GM19468 (cell line): ENCODE data around the gene SPIRE2.
"Not testable (repeated sequence)": the region's sequence is repeated elsewhere in the genome, so short reads cannot be mapped to it uniquely, and the experiment has no call there.

Experiments
- ATAC-seq: cut with Tn5 transposase; IDR thresholded peaks from one replicate; pipeline ENCODE4 v1.9.1; 2021; ENCODE audit warnings: mild to moderate bottlenecking, moderate library complexity, moderate number of reproducible peaks; ENCODE audit not compliant: unreplicated experiment; ENCODE audit errors: extremely low read depth

The SPIRE2 gene

GRCh38 chr16:89859615-89860007 lies 31.3 kb downstream of the SPIRE2 start:
- ATAC-seq = no peak

GRCh38 chr16:89860747-89861304 lies 32.6 kb downstream of the SPIRE2 start:
- no peak for ATAC-seq

GRCh38 chr16:89861648-89862047 lies 33.4 kb downstream of the SPIRE2 start:
- no peak for ATAC-seq

DNA sequence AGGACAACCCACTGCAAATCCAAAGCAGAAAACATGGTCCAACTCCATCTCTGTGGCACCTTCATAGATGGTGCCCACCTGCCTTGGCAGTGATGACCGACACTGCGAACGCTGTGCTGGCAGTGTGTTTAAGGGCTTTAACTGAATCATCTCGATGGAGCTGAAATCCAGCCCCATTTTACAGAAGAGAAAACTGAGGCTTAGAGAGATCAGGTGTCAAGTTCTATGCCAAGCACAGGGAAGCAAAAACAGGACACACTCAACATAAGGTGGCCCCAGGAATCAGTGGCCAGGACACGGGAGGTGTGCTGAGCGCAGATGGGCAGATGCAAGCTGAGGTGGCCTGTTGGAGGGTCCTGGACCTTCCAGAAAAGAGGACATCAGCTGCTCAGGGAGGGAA lies 34.5 kb downstream of the SPIRE2 start:
- no peak for ATAC-seq

- peak; percentile 48 for ATAC-seq
These were observed 35.7 kb downstream of the SPIRE2 start for GRCh38 chr16:89863741-89864526.

DNA sequence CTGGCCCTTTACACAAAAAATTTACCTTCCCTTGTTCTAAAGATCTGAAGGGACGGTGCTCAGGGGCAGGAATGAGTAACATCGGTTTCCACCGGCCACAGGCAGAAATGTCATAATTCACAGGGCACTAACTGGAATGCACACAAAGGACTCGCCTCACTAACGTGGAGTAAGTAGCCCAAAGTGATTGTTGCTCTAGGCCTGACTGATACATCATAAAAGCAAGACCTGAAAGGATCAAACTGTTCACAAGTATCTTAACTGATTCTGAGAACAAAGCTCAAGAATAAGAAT lies 36.2 kb downstream of the SPIRE2 start:
- ATAC-seq = no peak

DNA sequence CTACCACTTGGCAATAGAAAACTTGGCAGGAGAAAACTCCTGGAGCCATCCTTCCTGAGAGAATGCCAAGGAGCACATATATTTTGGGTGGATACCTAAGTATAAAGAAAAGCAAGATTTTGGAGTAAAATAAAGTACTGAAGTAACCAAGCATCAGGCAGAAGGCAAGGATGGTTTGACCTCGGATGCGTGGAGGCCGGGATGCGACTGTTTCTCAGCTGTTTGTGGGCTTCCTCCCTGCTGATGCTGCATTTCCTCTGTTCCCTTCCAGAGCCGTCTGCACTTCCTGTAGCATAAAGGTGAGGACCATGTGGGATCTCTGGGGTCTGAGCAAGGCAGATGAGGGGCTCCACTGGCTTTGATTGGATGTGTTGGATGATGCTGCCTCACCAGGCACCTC lies 39.6 kb downstream of the SPIRE2 start:
- ATAC-seq = no peak

DNA sequence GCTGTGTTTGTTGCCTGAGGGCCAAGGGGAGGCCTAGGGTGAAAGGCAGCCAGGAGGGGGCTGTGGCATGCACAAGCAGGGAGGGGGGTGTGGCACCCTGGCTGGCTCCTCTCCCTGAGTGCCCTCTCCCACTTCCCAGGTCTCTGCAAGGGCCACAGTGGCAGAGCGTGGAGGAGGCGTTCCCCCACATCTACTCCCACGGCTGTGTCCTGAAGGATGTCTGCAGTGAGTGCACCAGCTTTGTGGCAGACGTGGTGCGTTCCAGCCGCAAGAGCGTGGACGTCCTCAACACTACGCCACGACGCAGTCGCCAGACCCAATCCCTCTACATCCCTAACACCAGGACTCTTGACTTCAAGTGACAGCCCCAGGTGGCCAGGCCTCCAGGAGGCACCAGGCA lies 41.6 kb downstream of the SPIRE2 start:
- ATAC-seq = no peak

GRCh38 chr16:89870440-89870839 lies 42.2 kb downstream of the SPIRE2 start:
- ATAC-seq = no peak

DNA sequence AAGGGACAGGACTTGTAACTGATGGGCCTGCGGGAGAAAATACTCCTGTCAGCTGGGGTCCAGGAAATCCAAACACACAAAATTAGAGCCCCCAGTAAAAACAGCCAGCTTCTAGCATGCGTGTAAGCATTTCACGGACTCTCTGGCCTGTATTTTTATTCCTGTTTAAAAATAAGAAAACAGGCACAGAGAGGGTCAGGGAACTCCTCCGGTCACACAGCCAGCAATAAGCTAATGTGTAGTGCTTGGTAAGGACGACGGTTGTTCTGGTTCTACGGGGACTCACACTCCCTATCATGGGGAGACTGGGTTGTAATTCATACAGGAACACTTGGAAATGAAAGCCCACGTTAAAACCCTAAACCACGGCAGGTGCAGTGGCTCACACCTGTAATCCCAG lies 43.6 kb downstream of the SPIRE2 start:
- no peak for ATAC-seq

- no peak for ATAC-seq
These were observed 45.1 kb downstream of the SPIRE2 start, which contains the start of gene TCF25 for GRCh38 chr16:89873109-89873971. Gene TCF25, plus strand, starts transcription at chr16:89873592. Its CDS starts 76 bp downstream, at chr16:89873668.

- peak; percentile 51 for ATAC-seq
These were observed 45.9 kb downstream of the SPIRE2 start for GRCh38 chr16:89873972-89874689.

GRCh38 chr16:89879123-89879522 lies 50.8 kb downstream of the SPIRE2 start:
- ATAC-seq = not testable (repeated sequence)

DNA sequence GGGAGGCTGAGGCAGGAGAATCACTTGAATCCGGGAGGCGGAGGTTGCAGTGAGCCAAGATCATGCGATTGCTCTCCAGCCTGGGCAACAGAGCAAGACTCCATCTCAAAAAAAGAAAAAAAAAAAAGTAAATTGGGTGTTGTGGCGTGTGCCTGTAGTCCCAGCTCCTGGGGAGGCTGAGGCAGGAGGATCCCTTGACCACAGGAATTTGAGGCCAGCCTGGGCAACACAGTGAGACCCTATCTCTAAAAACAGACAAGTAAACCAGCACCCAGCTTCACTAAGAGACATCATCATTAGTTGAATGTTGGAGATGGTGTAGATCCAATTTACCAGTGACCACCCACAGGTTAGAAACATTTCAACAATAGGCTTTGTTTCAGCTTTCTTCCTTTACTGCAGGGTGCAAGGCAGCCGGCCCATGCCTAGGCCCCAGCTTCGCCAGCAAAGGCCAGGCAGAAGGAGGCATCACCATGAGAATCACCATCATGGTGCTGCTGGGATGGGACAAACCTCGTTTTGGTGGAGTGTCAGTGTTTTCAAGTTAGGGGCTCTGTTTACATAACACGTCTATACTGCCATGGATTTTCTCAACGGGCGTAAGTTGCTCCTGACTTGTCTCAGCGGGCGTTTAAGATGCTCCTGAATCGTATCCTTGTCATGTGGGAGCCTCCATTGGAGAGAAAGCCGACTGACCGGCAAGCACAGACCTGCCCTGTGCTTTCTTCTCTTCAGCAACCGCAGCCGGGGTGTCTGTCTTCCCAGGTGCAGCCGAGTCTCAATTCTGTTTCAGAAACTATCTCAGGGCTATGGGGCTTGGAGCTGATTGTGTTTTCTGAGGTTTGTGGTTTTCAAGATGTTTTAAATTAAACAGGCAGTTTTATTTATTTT lies 52.4 kb downstream of the SPIRE2 start:
- no peak for ATAC-seq

DNA sequence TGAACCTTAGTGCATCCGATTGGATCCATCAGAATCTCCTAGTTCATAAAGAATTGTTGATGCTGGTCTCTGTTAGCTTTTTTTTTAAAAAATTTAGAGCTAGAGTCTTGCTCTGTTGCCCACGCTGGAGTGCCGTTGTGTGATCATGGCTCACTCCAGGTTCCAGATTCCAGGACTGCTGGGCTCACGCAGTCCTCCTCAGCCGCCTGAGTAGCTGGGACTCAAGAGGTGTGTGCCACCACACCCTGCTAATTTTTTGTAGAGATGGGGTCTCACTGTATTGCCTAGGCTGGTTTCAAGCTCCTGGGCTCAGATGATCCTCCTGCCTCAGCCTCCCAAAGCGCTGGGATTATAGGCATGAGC lies 53.1 kb downstream of the SPIRE2 start:
- no peak for ATAC-seq

- no peak for ATAC-seq
These were observed 55.2 kb downstream of the SPIRE2 start for GRCh38 chr16:89883346-89884040.

DNA sequence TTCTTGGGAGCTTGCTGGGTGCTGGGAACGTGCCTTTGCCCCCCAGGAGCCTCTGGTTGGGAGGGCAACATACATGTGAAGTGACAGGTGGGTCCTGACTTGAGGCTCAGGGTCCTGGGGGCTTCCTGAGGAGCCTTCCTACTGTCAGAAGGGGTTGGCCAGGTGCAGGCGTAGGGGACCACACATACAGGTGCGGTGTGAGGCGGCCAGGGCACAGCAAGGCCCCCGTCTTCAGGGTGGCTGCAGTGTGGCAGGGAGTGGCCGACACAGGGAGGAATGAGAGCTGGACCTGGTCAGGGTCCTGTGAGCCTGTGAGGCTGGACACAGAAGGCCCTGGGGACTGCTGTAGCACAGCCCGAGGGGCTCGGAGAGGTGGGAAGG lies 55.8 kb downstream of the SPIRE2 start:
- no peak for ATAC-seq

DNA sequence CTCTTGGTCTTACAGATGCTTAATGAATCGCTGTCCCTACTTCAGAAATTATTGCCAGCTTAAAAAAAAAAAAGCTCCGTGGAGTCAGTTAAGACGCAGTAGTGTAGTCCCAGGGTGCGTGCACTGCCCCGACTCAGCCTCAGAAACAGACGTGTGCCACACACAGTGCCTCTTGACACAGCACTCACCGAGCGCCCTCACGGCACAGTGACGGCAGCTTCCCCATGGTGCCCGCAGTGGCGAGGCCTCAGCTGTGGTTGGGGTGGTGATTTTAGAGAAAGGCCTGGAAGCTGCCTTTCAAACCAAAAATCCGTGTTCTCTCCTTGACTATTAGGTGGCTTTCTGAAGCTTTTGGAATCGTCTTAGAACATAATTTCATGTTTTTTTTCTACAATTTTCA lies 59.0 kb downstream of the SPIRE2 start:
- ATAC-seq = no peak

DNA sequence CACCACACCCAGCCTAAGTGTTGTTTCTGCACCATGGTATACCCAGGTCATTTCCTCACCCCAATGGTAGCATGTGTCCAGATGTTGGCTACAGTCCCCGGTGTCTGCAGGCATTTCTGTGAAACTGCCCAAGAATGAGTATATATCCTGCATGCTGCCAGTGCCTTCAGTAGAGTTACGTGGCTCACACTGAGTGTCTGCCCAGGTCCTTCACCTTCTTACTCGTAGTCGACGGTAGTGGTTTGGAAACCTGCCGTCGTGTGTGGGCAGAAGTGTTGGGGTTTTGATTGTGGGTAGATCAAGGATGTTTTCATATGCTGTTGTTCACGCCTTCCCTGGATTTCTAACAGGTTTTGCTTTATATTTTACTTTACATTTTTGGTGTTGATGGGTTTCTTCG lies 61.9 kb downstream of the SPIRE2 start:
- ATAC-seq = no peak
